ENCODE results near the gene SUSD5.

- no peak for TF ChIP-seq TRIM28 (IDR thresholded peaks at IDR 0.05; ENCODE audit: borderline replicate concordance, low read length)
- no peak for TF ChIP-seq CTCF (tag by site-specific recombination; IDR thresholded peaks at IDR 0.05)
- TF ChIP-seq ZBTB26 (tag by site-specific recombination; optimal IDR thresholded peaks at IDR 0.05), result no peak
- TF ChIP-seq, protein P1, sequence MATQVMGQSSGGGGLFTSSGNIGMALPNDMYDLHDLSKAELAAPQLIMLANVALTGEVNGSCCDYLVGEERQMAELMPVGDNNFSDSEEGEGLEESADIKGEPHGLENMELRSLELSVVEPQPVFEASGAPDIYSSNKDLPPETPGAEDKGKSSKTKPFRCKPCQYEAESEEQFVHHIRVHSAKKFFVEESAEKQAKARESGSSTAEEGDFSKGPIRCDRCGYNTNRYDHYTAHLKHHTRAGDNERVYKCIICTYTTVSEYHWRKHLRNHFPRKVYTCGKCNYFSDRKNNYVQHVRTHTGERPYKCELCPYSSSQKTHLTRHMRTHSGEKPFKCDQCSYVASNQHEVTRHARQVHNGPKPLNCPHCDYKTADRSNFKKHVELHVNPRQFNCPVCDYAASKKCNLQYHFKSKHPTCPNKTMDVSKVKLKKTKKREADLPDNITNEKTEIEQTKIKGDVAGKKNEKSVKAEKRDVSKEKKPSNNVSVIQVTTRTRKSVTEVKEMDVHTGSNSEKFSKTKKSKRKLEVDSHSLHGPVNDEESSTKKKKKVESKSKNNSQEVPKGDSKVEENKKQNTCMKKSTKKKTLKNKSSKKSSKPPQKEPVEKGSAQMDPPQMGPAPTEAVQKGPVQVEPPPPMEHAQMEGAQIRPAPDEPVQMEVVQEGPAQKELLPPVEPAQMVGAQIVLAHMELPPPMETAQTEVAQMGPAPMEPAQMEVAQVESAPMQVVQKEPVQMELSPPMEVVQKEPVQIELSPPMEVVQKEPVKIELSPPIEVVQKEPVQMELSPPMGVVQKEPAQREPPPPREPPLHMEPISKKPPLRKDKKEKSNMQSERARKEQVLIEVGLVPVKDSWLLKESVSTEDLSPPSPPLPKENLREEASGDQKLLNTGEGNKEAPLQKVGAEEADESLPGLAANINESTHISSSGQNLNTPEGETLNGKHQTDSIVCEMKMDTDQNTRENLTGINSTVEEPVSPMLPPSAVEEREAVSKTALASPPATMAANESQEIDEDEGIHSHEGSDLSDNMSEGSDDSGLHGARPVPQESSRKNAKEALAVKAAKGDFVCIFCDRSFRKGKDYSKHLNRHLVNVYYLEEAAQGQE (tag by site-specific recombination; IDR thresholded peaks at IDR 0.05), result no peak
- no peak for TF ChIP-seq ZNF513 (tag by site-specific recombination; IDR thresholded peaks at IDR 0.05)
- TF ChIP-seq ZFP41 (tag by site-specific recombination; IDR thresholded peaks at IDR 0.05; ENCODE audit: borderline replicate concordance), result no peak
- TF ChIP-seq ZNF473 (tag by site-specific recombination; IDR thresholded peaks at IDR 0.05), result no peak
- TF ChIP-seq, protein P2, sequence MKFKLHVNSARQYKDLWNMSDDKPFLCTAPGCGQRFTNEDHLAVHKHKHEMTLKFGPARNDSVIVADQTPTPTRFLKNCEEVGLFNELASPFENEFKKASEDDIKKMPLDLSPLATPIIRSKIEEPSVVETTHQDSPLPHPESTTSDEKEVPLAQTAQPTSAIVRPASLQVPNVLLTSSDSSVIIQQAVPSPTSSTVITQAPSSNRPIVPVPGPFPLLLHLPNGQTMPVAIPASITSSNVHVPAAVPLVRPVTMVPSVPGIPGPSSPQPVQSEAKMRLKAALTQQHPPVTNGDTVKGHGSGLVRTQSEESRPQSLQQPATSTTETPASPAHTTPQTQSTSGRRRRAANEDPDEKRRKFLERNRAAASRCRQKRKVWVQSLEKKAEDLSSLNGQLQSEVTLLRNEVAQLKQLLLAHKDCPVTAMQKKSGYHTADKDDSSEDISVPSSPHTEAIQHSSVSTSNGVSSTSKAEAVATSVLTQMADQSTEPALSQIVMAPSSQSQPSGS (tag by site-specific recombination; IDR thresholded peaks at IDR 0.05; ENCODE audit: low read depth), result no peak
- TF ChIP-seq ZNF398 (tag by site-specific recombination; IDR thresholded peaks at IDR 0.05), result no peak
- TF ChIP-seq ZBTB20 (tag by site-specific recombination; IDR thresholded peaks at IDR 0.05), result no peak
These were observed 31.9 kb downstream of the SUSD5 start for GRCh38 chr3:33186524-33187367.

Measured in HEK293 (cell line).